GM23248 (cell line): ENCODE data around the gene PHTF1.

ENCODE experiments used
- EZH2 ChIP-seq: fragments of 200-600 bp; sonication (generic); IDR thresholded peaks from 2 replicates; pipeline ENCODE4 v1.6.1; 2018; ENCODE audit warnings: antibody characterized with exemption, mild to moderate bottlenecking; ENCODE audit not compliant: insufficient read depth, poor library complexity, severe bottlenecking
- EZH2phosphoT487 ChIP-seq: fragments of 200-600 bp; sonication (generic); IDR thresholded peaks from 2 replicates; pipeline ENCODE4 v1.6.1; 2018; ENCODE audit warnings: antibody characterized with exemption, moderate library complexity, mild to moderate bottlenecking, low read depth; ENCODE audit not compliant: insufficient read depth

DNA sequence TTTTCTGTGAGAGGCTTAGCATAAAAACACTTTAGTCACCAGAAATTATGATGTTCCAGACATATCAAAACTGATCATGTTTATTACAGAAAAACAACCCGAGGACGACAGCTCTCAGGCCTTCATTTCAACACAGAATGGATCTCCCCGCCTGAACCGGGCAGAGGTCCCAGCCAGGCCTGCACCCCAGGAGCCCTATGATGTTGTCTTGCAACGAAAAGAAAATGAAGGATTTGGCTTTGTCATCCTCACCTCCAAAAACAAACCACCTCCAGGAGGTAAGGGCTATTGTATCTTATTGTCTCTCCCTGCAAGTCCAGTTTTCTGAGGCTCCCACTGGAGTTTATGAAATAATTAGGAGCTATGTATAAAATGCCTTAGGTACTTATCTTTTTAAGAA is 105.5 kb downstream of the PHTF1 start:
- TF ChIP-seq EZH2phosphoT487 (no peak), EZH2 (no peak)
